DOHH2 (cell line): ENCODE results near the gene PRR11.

Source experiments
- CTCF ChIP-seq: fragments of 200-600 bp; sonication (generic); IDR thresholded peaks from one replicate; pipeline ENCODE4 v1.5.1; 2014; ENCODE audit warnings: antibody characterized with exemption, mild to moderate bottlenecking, low read depth, low read length; ENCODE audit not compliant: poor library complexity, severe bottlenecking
- EZH2phosphoT487 ChIP-seq: fragments of 200-600 bp; sonication (generic); IDR thresholded peaks from 2 replicates; pipeline ENCODE4 v1.6.1; 2017; ENCODE audit warnings: borderline replicate concordance, mild to moderate bottlenecking, antibody characterized with exemption, low read length, moderate library complexity, mixed read lengths

- no peak for TF ChIP-seq CTCF
- no peak for TF ChIP-seq EZH2phosphoT487
Measured at GRCh38 chr17:59223813-59224212, 68.3 kb downstream of the PRR11 start.
